ENCODE results near the gene PPP4R1.

The PPP4R1 gene

DNA sequence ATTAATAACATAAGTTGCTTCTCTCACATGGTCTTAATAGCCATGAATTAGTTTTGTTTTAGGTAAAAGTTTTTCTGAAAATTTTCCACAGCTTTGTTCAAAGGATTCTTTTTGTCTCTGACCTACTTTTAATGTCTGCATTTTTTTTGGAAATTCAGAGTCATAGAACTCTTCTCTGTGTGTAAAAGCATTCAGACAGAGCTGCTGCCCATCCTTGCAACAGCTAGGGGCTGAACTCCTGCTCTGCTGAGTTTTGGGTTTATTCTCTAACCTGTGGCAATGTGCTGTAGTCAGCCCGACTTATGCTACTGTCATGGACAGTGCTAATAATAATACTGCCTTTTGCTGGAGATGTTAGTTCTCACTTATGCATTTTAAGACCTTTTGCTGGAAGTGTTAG lies 95.0 kb downstream of the PPP4R1 start:
- no peak overlapping the region for H2BK12ac ChIP-seq (ENCODE audit: low read length)
- H2AFZ ChIP-seq (ENCODE audit: low read length), result no peak overlapping the region
- no peak overlapping the region for H3K23ac ChIP-seq (ENCODE audit: low read depth, low read length, poor library complexity)
- H2BK120ac ChIP-seq (ENCODE audit: low read depth, low read length), result no peak overlapping the region
- no peaks in the 10 kb centered on the region for H3K9me3 ChIP-seq (replicated peaks in 1 of 2; ENCODE audit: control insufficient read depth in 2 of 2, insufficient read depth in 1 of 2, low read depth in 1 of 2, low read length in 2 of 2)
- no peak overlapping the region for H2BK15ac ChIP-seq (ENCODE audit: low read length)
- no peak overlapping the region for H2BK5ac ChIP-seq (ENCODE audit: low read length)
- DNase-seq (ENCODE audit: low spot score), result no peak
- H3K4me3 ChIP-seq (ENCODE audit: low read length in 2 of 2), result no peak overlapping the region
- H3K9ac ChIP-seq (ENCODE audit: low read depth, low read length, poor library complexity), result no peak overlapping the region
- no peaks in the 10 kb centered on the region for H3K79me1 ChIP-seq (ENCODE audit: low read depth, low read length)
- H3K4me1 ChIP-seq (ENCODE audit: control insufficient read depth in 2 of 2, insufficient read depth in 1 of 2, low read depth in 1 of 2, low read length in 2 of 2), result no peaks in the 10 kb centered on the region
- H3K36me3 ChIP-seq (replicated peaks in 1 of 2; ENCODE audit: control insufficient read depth in 2 of 2, insufficient read depth in 2 of 2, low read length in 2 of 2), result peaks cover 1 to 50% of the 10 kb centered on the region in 2 donors
- no peak overlapping the region for H3K18ac ChIP-seq (ENCODE audit: low read length)
- no peaks in the 10 kb centered on the region for H3K27me3 ChIP-seq (ENCODE audit: control insufficient read depth in 3 of 3, insufficient read depth in 3 of 3, low read depth in 1 of 3, low read length in 3 of 3)
- H3K27ac ChIP-seq (replicated peaks; ENCODE audit: low read length), result no peak overlapping the region
- no CpG with 5 or more reads among the region's 1 CpG for WGBS, 2 donors (ENCODE audit: extremely low coverage in 2 of 2, insufficient read length in 2 of 2, insufficient replicate concordance in 1 of 2)
- no peak overlapping the region for H3K14ac ChIP-seq (ENCODE audit: low read length)
- H3K4ac ChIP-seq (ENCODE audit: low read length), result no peak overlapping the region
- H4K91ac ChIP-seq (ENCODE audit: low read depth, low read length, poor library complexity), result no peak overlapping the region
- no peak overlapping the region for H3K4me2 ChIP-seq (ENCODE audit: insufficient read depth, low read length, poor library complexity, severe bottlenecking)
- H2AK5ac ChIP-seq (ENCODE audit: low read depth, low read length), result no peak overlapping the region
- H4K8ac ChIP-seq (ENCODE audit: low read depth, low read length), result no peak overlapping the region

GRCh38 chr18:9517869-9518268 lies 96.5 kb downstream of the PPP4R1 start:
- Histone ChIP-seq H2BK5ac (ENCODE audit: low read length) (no peak overlapping the region), H2AFZ (ENCODE audit: low read length) (no peak overlapping the region), H3K23ac (ENCODE audit: low read depth, low read length, poor library complexity) (no peak overlapping the region), H4K8ac (ENCODE audit: low read depth, low read length) (no peak overlapping the region), H2BK12ac (ENCODE audit: low read length) (no peak overlapping the region), H2BK120ac (ENCODE audit: low read depth, low read length) (no peak overlapping the region), H3K9ac (ENCODE audit: low read depth, low read length, poor library complexity) (no peak overlapping the region), H3K79me1 (ENCODE audit: low read depth, low read length) (no peaks in the 10 kb centered on the region), H3K36me3 (replicated peaks in 1 of 2; ENCODE audit: control insufficient read depth in 2 of 2, insufficient read depth in 2 of 2, low read length in 2 of 2) (peaks cover 1 to 55% of the 10 kb centered on the region in 2 donors), H3K4me3 (ENCODE audit: low read length in 2 of 2) (no peak overlapping the region), H3K18ac (ENCODE audit: low read length) (no peak overlapping the region), H3K4me1 (ENCODE audit: control insufficient read depth in 2 of 2, insufficient read depth in 1 of 2, low read depth in 1 of 2, low read length in 2 of 2) (no peaks in the 10 kb centered on the region), H3K4me2 (ENCODE audit: insufficient read depth, low read length, poor library complexity, severe bottlenecking) (no peak overlapping the region), H3K27me3 (ENCODE audit: control insufficient read depth in 3 of 3, insufficient read depth in 3 of 3, low read depth in 1 of 3, low read length in 3 of 3) (no peaks in the 10 kb centered on the region), H4K91ac (ENCODE audit: low read depth, low read length, poor library complexity) (no peak overlapping the region), H3K9me3 (replicated peaks in 1 of 2; ENCODE audit: control insufficient read depth in 2 of 2, insufficient read depth in 1 of 2, low read depth in 1 of 2, low read length in 2 of 2) (no peaks in the 10 kb centered on the region), H2AK5ac (ENCODE audit: low read depth, low read length) (no peak overlapping the region), H2BK15ac (ENCODE audit: low read length) (no peak overlapping the region), H3K27ac (replicated peaks; ENCODE audit: low read length) (no peak overlapping the region), H3K4ac (ENCODE audit: low read length) (no peak overlapping the region), H3K14ac (ENCODE audit: low read length) (no peak overlapping the region)
- no peak for DNase-seq (ENCODE audit: low spot score)
- no CpG with 5 or more reads among the region's 6 CpGs for whole genome bisulfite sequencing, 2 donors (ENCODE audit: extremely low coverage in 2 of 2, insufficient read length in 2 of 2, insufficient replicate concordance in 1 of 2)

DNA sequence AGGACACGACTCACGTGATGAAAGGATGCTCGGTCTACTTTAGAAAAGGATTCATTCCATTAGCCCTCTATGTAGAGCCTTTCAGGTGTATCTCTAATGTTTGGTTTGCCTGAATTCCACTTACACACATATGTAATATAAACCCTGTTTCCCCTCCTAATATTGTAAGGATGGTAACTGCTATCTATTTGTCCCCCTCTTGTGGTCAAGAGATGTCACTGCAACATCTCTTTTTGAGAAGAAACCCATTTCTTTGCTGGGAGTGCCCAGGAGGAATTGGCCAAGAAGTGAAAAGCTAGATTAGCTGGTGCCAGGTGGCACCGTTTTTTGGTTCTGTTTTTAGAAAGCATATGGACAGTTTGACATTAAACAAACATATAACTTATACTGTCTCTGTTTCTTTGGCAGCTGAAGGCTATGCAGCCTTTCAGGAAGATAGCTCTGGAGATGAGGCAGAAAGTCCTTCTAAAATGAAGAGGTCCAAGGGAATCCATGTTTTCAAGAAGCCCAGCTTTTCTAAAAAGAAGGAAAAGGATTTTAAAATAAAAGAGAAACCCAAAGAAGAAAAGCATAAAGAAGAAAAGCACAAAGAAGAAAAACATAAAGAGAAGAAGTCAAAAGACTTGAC lies 97.8 kb downstream of the PPP4R1 start:
- H4K91ac ChIP-seq (ENCODE audit: low read depth, low read length, poor library complexity), result no peak overlapping the region
- no peak overlapping the region for H3K23ac ChIP-seq (ENCODE audit: low read depth, low read length, poor library complexity)
- no peak overlapping the region for H3K18ac ChIP-seq (ENCODE audit: low read length)
- H2BK5ac ChIP-seq (ENCODE audit: low read length), result no peak overlapping the region
- H3K4me3 ChIP-seq (ENCODE audit: low read length in 2 of 2), result no peak overlapping the region
- H3K27me3 ChIP-seq (ENCODE audit: control insufficient read depth in 3 of 3, insufficient read depth in 3 of 3, low read depth in 1 of 3, low read length in 3 of 3), result no peaks in the 10 kb centered on the region
- H2BK15ac ChIP-seq (ENCODE audit: low read length), result no peak overlapping the region
- no peak overlapping the region for H3K14ac ChIP-seq (ENCODE audit: low read length)
- no peak overlapping the region for H4K8ac ChIP-seq (ENCODE audit: low read depth, low read length)
- H2AK5ac ChIP-seq (ENCODE audit: low read depth, low read length), result no peak overlapping the region
- DNase-seq (ENCODE audit: low spot score), result peak; percentile 15
- no peaks in the 10 kb centered on the region for H3K9me3 ChIP-seq (replicated peaks in 1 of 2; ENCODE audit: control insufficient read depth in 2 of 2, insufficient read depth in 1 of 2, low read depth in 1 of 2, low read length in 2 of 2)
- H3K36me3 ChIP-seq (replicated peaks in 1 of 2; ENCODE audit: control insufficient read depth in 2 of 2, insufficient read depth in 2 of 2, low read length in 2 of 2), result peaks cover 1 to 42% of the 10 kb centered on the region in 2 donors
- WGBS, 2 donors (ENCODE audit: extremely low coverage in 2 of 2, insufficient read length in 2 of 2, insufficient replicate concordance in 1 of 2), result no CpG with 5 or more reads among the region's 4 CpGs
- no peaks in the 10 kb centered on the region for H3K4me1 ChIP-seq (ENCODE audit: control insufficient read depth in 2 of 2, insufficient read depth in 1 of 2, low read depth in 1 of 2, low read length in 2 of 2)
- H3K79me1 ChIP-seq (ENCODE audit: low read depth, low read length), result no peaks in the 10 kb centered on the region
- no peak overlapping the region for H3K27ac ChIP-seq (replicated peaks; ENCODE audit: low read length)
- H3K9ac ChIP-seq (ENCODE audit: low read depth, low read length, poor library complexity), result no peak overlapping the region
- H2BK12ac ChIP-seq (ENCODE audit: low read length), result no peak overlapping the region
- no peak overlapping the region for H3K4me2 ChIP-seq (ENCODE audit: insufficient read depth, low read length, poor library complexity, severe bottlenecking)
- no peak overlapping the region for H2AFZ ChIP-seq (ENCODE audit: low read length)
- no peak overlapping the region for H3K4ac ChIP-seq (ENCODE audit: low read length)
- no peak overlapping the region for H2BK120ac ChIP-seq (ENCODE audit: low read depth, low read length)

DNA sequence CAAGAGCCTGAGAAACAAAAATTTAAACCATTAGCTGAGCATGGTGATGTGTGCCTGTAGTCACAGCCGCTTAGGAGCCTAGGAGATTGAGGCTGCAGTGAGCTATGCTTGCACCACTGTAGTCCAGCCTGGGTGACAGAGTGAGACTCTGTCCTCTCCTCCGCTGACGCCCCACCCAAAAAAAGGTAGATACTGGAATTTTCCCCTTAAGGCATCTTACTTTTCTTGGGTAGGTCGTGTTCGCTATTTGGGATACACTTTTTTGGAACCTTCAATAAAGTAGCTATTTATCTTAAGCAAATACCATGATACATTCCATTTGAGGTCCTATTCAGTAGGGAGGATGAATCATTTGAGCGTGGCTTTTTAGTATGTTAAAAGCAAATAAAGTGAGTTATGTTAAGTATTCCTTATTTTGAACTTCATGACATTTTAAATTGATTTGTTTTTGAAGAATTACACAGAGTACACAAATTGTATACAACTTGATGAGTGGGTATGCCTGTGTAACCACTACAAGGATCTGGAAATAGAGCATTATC lies 100.3 kb downstream of the PPP4R1 start:
- no peak overlapping the region for H2AK5ac ChIP-seq (ENCODE audit: low read depth, low read length)
- H2BK12ac ChIP-seq (ENCODE audit: low read length), result no peak overlapping the region
- no peak overlapping the region for H3K4me2 ChIP-seq (ENCODE audit: insufficient read depth, low read length, poor library complexity, severe bottlenecking)
- no peak overlapping the region for H3K4me3 ChIP-seq (ENCODE audit: low read length in 2 of 2)
- no peak overlapping the region for H2BK15ac ChIP-seq (ENCODE audit: low read length)
- no peak overlapping the region for H3K14ac ChIP-seq (ENCODE audit: low read length)
- H3K27ac ChIP-seq (replicated peaks; ENCODE audit: low read length), result no peak overlapping the region
- no peak overlapping the region for H4K8ac ChIP-seq (ENCODE audit: low read depth, low read length)
- H3K27me3 ChIP-seq (ENCODE audit: control insufficient read depth in 3 of 3, insufficient read depth in 3 of 3, low read depth in 1 of 3, low read length in 3 of 3), result no peaks in the 10 kb centered on the region
- H2AFZ ChIP-seq (ENCODE audit: low read length), result no peak overlapping the region
- no peaks in the 10 kb centered on the region for H3K9me3 ChIP-seq (replicated peaks in 1 of 2; ENCODE audit: control insufficient read depth in 2 of 2, insufficient read depth in 1 of 2, low read depth in 1 of 2, low read length in 2 of 2)
- no peaks in the 10 kb centered on the region for H3K4me1 ChIP-seq (ENCODE audit: control insufficient read depth in 2 of 2, insufficient read depth in 1 of 2, low read depth in 1 of 2, low read length in 2 of 2)
- no peak overlapping the region for H3K9ac ChIP-seq (ENCODE audit: low read depth, low read length, poor library complexity)
- H3K36me3 ChIP-seq (replicated peaks in 1 of 2; ENCODE audit: control insufficient read depth in 2 of 2, insufficient read depth in 2 of 2, low read length in 2 of 2), result peaks cover 1 to 35% of the 10 kb centered on the region in 2 donors
- no peak overlapping the region for H2BK120ac ChIP-seq (ENCODE audit: low read depth, low read length)
- WGBS, 2 donors (ENCODE audit: extremely low coverage in 2 of 2, insufficient read length in 2 of 2, insufficient replicate concordance in 1 of 2), result no CpG with 5 or more reads among the region's 6 CpGs
- no peak overlapping the region for H3K23ac ChIP-seq (ENCODE audit: low read depth, low read length, poor library complexity)
- no peak for DNase-seq (ENCODE audit: low spot score)
- no peak overlapping the region for H3K4ac ChIP-seq (ENCODE audit: low read length)
- no peaks in the 10 kb centered on the region for H3K79me1 ChIP-seq (ENCODE audit: low read depth, low read length)
- no peak overlapping the region for H2BK5ac ChIP-seq (ENCODE audit: low read length)
- no peak overlapping the region for H3K18ac ChIP-seq (ENCODE audit: low read length)
- H4K91ac ChIP-seq (ENCODE audit: low read depth, low read length, poor library complexity), result no peak overlapping the region

Data from neuronal stem cell (in vitro differentiated cells).